ENCODE data around the gene SLC25A15.

Gene SLC25A15

GRCh38 chr13:40789275-40790153, at the start of gene SLC25A15:
TSS of gene SLC25A15 (plus strand) at chr13:40789611. CDS start at chr13:40793227, 3,616 bp downstream.
- DNase-seq (ENCODE audit: low read depth), result peak; percentile 60

GRCh38 chr13:40749327-40749726, 40.1 kb upstream of the SLC25A15 start:
- no peak for DNase-seq (ENCODE audit: low read depth)

- no peak for DNase-seq (ENCODE audit: low read depth)
These were observed 34.2 kb upstream of the SLC25A15 start for GRCh38 chr13:40755082-40755700.

GRCh38 chr13:40756042-40756441, 33.4 kb upstream of the SLC25A15 start:
- DNase-seq (ENCODE audit: low read depth), result no peak

- DNase-seq (ENCODE audit: low read depth), result no peak
These were observed 30.6 kb upstream of the SLC25A15 start for GRCh38 chr13:40758811-40759210.

- DNase-seq (ENCODE audit: low read depth), result no peak
These were observed 26.6 kb upstream of the SLC25A15 start for GRCh38 chr13:40762849-40763248.

- DNase-seq (ENCODE audit: low read depth), result no peak
These were observed 24.6 kb upstream of the SLC25A15 start for GRCh38 chr13:40764587-40765403.

- DNase-seq (ENCODE audit: low read depth), result no peak
These were observed 23.8 kb upstream of the SLC25A15 start for GRCh38 chr13:40765602-40766001.

- no peak for DNase-seq (ENCODE audit: low read depth)
These were observed 19.4 kb upstream of the SLC25A15 start for GRCh38 chr13:40769970-40770369.

- no peak for DNase-seq (ENCODE audit: low read depth)
These were observed 18.8 kb upstream of the SLC25A15 start for GRCh38 chr13:40770609-40770933.

- peak; percentile 90 for DNase-seq (ENCODE audit: low read depth)
These were observed 18.3 kb upstream of the SLC25A15 start, which contains the start of gene MRPS31 for GRCh38 chr13:40770934-40771618. TSS of gene MRPS31 (minus strand) at chr13:40771190. CDS start at chr13:40771136, 54 bp downstream.

- no peak for DNase-seq (ENCODE audit: low read depth)
These were observed 16.5 kb upstream of the SLC25A15 start for GRCh38 chr13:40772765-40773473.

- DNase-seq (ENCODE audit: low read depth), result no peak
These were observed 14.7 kb upstream of the SLC25A15 start for GRCh38 chr13:40774672-40775071.

GRCh38 chr13:40776232-40776631, 13.2 kb upstream of the SLC25A15 start:
- DNase-seq (ENCODE audit: low read depth), result no peak

GRCh38 chr13:40776681-40777165, 12.7 kb upstream of the SLC25A15 start:
- DNase-seq (ENCODE audit: low read depth), result peak; percentile 60

- DNase-seq (ENCODE audit: low read depth), result no peak
These were observed 12.1 kb upstream of the SLC25A15 start for GRCh38 chr13:40777166-40777808.

GRCh38 chr13:40777809-40778175, 11.6 kb upstream of the SLC25A15 start:
- no peak for DNase-seq (ENCODE audit: low read depth)

GRCh38 chr13:40779049-40779448, 10.4 kb upstream of the SLC25A15 start:
- DNase-seq (ENCODE audit: low read depth), result no peak

- DNase-seq (ENCODE audit: low read depth), result no peak
These were observed 9.6 kb upstream of the SLC25A15 start for GRCh38 chr13:40779796-40780285.

- no peak for DNase-seq (ENCODE audit: low read depth)
These were observed 8.5 kb upstream of the SLC25A15 start for GRCh38 chr13:40780822-40781401.
